Measurements from ENCODE around the gene KCNAB1. TPM values are rescaled to one million over a fixed set of nuclear protein-coding genes. Genes with fewer than 3 reads are reported as not detected.
A peak's percentile ranks its signal among the peaks of the same experiment; 100 is the strongest.

KCNAB1 gene
- total and polyA plus RNA-seq, 2 donors (not counting 1 experiment from before 2014, with no cell fraction given) = 0.03 to 0.33 TPM

- Histone ChIP-seq H3K4me3 (replicated peaks in 1 of 4; ENCODE audit: control extremely low read depth in 1 of 4, insufficient read depth in 1 of 4, low read depth in 3 of 4, low read length in 4 of 4) (no peak overlapping the region), H3K27me3 (ENCODE audit: control insufficient read depth, insufficient read depth, low read length) (no peaks in the 10 kb centered on the region), H3K79me2 (ENCODE audit: control insufficient read depth, insufficient read depth, low read length) (no peaks in the 10 kb centered on the region), H3K9me3 (ENCODE audit: control insufficient read depth, insufficient read depth, low read depth, low read length) (no peaks in the 10 kb centered on the region), H3K4me1 (ENCODE audit: control insufficient read depth, extremely low read depth, insufficient read depth, low read length) (no peaks in the 10 kb centered on the region), H3K27ac (ENCODE audit: insufficient read depth, low read length) (no peak overlapping the region), H3K4me2 (ENCODE audit: extremely low read depth, insufficient read depth, low read length) (no peak overlapping the region), H3K9ac (ENCODE audit: insufficient read depth, low read length) (no peak overlapping the region), H2AFZ (ENCODE audit: low read length) (no peak overlapping the region), H4K20me1 (ENCODE audit: control insufficient read depth, extremely low read depth, insufficient read depth, low read length) (no peaks in the 10 kb centered on the region), H3K36me3 (ENCODE audit: control insufficient read depth, insufficient read depth, low read length) (no peaks in the 10 kb centered on the region)
- DNase-seq (ENCODE audit: low read depth in 2 of 2) = peak in 1 of 2 donors; percentile 43
- TF ChIP-seq, protein P1, sequence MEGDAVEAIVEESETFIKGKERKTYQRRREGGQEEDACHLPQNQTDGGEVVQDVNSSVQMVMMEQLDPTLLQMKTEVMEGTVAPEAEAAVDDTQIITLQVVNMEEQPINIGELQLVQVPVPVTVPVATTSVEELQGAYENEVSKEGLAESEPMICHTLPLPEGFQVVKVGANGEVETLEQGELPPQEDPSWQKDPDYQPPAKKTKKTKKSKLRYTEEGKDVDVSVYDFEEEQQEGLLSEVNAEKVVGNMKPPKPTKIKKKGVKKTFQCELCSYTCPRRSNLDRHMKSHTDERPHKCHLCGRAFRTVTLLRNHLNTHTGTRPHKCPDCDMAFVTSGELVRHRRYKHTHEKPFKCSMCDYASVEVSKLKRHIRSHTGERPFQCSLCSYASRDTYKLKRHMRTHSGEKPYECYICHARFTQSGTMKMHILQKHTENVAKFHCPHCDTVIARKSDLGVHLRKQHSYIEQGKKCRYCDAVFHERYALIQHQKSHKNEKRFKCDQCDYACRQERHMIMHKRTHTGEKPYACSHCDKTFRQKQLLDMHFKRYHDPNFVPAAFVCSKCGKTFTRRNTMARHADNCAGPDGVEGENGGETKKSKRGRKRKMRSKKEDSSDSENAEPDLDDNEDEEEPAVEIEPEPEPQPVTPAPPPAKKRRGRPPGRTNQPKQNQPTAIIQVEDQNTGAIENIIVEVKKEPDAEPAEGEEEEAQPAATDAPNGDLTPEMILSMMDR (conservative IDR thresholded peaks at IDR 0.05 in 1 of 2, IDR thresholded peaks at IDR 0.05 in 1 of 2; ENCODE audit: low read depth in 1 of 2, low read length in 2 of 2) = no peak
- no peak for TF ChIP-seq EZH2 (IDR thresholded peaks at IDR 0.05; ENCODE audit: low read length, missing control alignments)
Observed at GRCh38 chr3:156233876-156234275, 113.5 kb downstream of the KCNAB1 start.

DNA sequence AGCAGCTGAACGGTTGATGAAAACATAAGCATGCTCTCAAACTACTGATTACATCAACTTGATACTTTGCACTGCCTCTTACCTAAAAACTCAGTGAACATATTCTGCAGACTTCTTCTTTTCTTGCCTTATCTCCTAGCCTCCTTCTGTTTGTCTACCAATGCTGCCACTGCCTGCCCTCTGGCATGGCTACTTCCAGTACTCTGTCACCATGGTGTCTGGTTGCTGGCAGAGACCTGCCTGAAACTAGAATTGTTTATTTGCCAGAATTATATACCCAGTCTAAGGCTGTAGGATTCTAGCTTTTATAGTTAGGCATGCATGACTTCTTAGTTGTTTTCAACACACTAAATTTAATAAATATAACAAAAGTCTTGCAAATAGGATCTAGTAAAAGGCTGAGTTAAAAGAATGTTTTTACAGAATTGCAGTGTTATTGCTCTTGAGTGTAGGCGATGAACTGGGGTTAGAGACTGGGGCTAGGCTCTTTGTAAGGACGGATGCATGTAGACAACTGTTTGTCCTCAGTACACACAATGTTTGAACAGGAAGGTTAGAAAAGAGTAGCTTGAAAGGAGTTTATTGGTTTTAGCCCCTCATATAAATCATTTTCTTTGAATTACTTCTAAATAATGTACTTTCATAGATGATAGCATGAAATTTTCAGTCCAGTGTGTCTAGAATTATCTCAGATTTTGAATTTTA, 116.3 kb downstream of the KCNAB1 start:
- no peak for DNase-seq (ENCODE audit: low read depth in 2 of 2)
- Histone ChIP-seq H3K27ac (ENCODE audit: insufficient read depth, low read length) (no peak overlapping the region), H3K79me2 (ENCODE audit: control insufficient read depth, insufficient read depth, low read length) (no peaks in the 10 kb centered on the region), H3K9ac (ENCODE audit: insufficient read depth, low read length) (no peak overlapping the region), H3K4me3 (replicated peaks in 1 of 4; ENCODE audit: control extremely low read depth in 1 of 4, insufficient read depth in 1 of 4, low read depth in 3 of 4, low read length in 4 of 4) (no peak overlapping the region), H4K20me1 (ENCODE audit: control insufficient read depth, extremely low read depth, insufficient read depth, low read length) (no peaks in the 10 kb centered on the region), H3K27me3 (ENCODE audit: control insufficient read depth, insufficient read depth, low read length) (no peaks in the 10 kb centered on the region), H3K36me3 (ENCODE audit: control insufficient read depth, insufficient read depth, low read length) (no peaks in the 10 kb centered on the region), H3K4me1 (ENCODE audit: control insufficient read depth, extremely low read depth, insufficient read depth, low read length) (no peaks in the 10 kb centered on the region), H2AFZ (ENCODE audit: low read length) (no peak overlapping the region), H3K9me3 (ENCODE audit: control insufficient read depth, insufficient read depth, low read depth, low read length) (no peaks in the 10 kb centered on the region), H3K4me2 (ENCODE audit: extremely low read depth, insufficient read depth, low read length) (no peak overlapping the region)
- TF ChIP-seq, protein P1 (conservative IDR thresholded peaks at IDR 0.05 in 1 of 2, IDR thresholded peaks at IDR 0.05 in 1 of 2; ENCODE audit: low read depth in 1 of 2, low read length in 2 of 2) = no peak
- no peak for TF ChIP-seq EZH2 (IDR thresholded peaks at IDR 0.05; ENCODE audit: low read length, missing control alignments)

DNA sequence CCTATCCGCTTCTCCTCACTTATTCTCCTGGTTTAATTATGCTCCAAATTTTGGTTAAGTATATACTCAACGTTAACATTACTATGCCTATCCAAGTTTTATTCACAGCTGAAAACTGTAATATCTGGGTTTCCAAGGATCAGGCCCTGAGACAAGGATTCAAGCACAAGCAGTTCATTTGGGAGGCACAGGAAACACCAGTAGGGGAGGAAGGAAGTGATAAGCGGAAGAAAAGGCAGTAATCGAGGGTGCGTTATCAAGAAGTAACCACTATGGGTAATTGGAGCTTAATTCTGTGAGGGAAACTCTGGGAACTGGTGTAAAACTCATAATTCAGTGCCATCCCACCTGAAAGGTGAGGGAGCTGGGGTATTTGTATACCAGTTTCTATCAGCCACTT, 120.3 kb downstream of the KCNAB1 start:
- H3K27me3 ChIP-seq (ENCODE audit: control insufficient read depth, insufficient read depth, low read length) = no peaks in the 10 kb centered on the region
- no peak overlapping the region for H2AFZ ChIP-seq (ENCODE audit: low read length)
- TF ChIP-seq, protein P1 (conservative IDR thresholded peaks at IDR 0.05 in 1 of 2, IDR thresholded peaks at IDR 0.05 in 1 of 2; ENCODE audit: low read depth in 1 of 2, low read length in 2 of 2) = no peak
- TF ChIP-seq EZH2 (IDR thresholded peaks at IDR 0.05; ENCODE audit: low read length, missing control alignments) = no peak
- no peak overlapping the region for H3K27ac ChIP-seq (ENCODE audit: insufficient read depth, low read length)
- no peak overlapping the region for H3K9ac ChIP-seq (ENCODE audit: insufficient read depth, low read length)
- H3K79me2 ChIP-seq (ENCODE audit: control insufficient read depth, insufficient read depth, low read length) = no peaks in the 10 kb centered on the region
- no peak overlapping the region for H3K4me3 ChIP-seq (replicated peaks in 1 of 4; ENCODE audit: control extremely low read depth in 1 of 4, insufficient read depth in 1 of 4, low read depth in 3 of 4, low read length in 4 of 4)
- DNase-seq (ENCODE audit: low read depth in 2 of 2) = no peak
- no peaks in the 10 kb centered on the region for H4K20me1 ChIP-seq (ENCODE audit: control insufficient read depth, extremely low read depth, insufficient read depth, low read length)
- no peak overlapping the region for H3K4me2 ChIP-seq (ENCODE audit: extremely low read depth, insufficient read depth, low read length)
- H3K4me1 ChIP-seq (ENCODE audit: control insufficient read depth, extremely low read depth, insufficient read depth, low read length) = no peaks in the 10 kb centered on the region
- no peaks in the 10 kb centered on the region for H3K9me3 ChIP-seq (ENCODE audit: control insufficient read depth, insufficient read depth, low read depth, low read length)
- H3K36me3 ChIP-seq (ENCODE audit: control insufficient read depth, insufficient read depth, low read length) = no peaks in the 10 kb centered on the region

Data from fibroblast of lung (primary cell).